Body of pancreas (tissue), 4 donors: Measurements from ENCODE around the gene UGGT2. TPM values are rescaled to one million over a fixed set of nuclear protein-coding genes. Genes with fewer than 3 reads are reported as not detected.
"Not testable (repeated sequence)": the region's sequence is repeated elsewhere in the genome, so short reads cannot be mapped to it uniquely, and the experiment has no call there.

ENCODE experiments used
- ATAC-seq: fragments of 150-250 bp; one replicate; pipeline ENCODE4 v1.9.1; 2016
- DNase-seq, 4 donors: peaks; one replicate each; pipeline ENCODE4 v3.0.0-alpha.2; 2019
- H3K27ac ChIP-seq, 4 donors: fragments of 200-600 bp; sonication (generic); 1 replicate in 3 of 4; 2 replicates in 1 of 4; pipeline versions ENCODE4 v1.5.1 to v1.6.1; 2016 to 2019; ENCODE audit warnings: mild to moderate bottlenecking in 1 of 4, mixed read lengths in 1 of 4, moderate library complexity in 1 of 4
- H3K27me3 ChIP-seq, 2 donors: fragments of 200-600 bp; sonication (generic); one replicate each; pipeline ENCODE4 v1.6.0; 2016; ENCODE audit warnings: mild to moderate bottlenecking in 1 of 2
- H3K36me3 ChIP-seq, 2 donors: fragments of 200-600 bp; sonication (generic); replicated peaks in 1 of 2; 2 replicates each; pipeline ENCODE4 v1.5.1; 2016; ENCODE audit warnings: low read depth in 2 of 2; ENCODE audit not compliant: insufficient read depth in 1 of 2
- H3K4me1 ChIP-seq: fragments of 200-600 bp; sonication (generic); one replicate; pipeline ENCODE4 v1.6.0; 2016
- H3K4me3 ChIP-seq, 2 donors: fragments of 200-600 bp; sonication (generic); 1 replicate in 1 of 2; 2 replicates in 1 of 2; pipeline ENCODE4 v1.5.1; 2016 to 2019
- H3K9me3 ChIP-seq, 3 donors: fragments of 200-600 bp; sonication (generic); 1 replicate in 2 of 3; 2 replicates in 1 of 3; pipeline ENCODE4 v1.5.1; 2016
- POLR2A ChIP-seq, 3 donors: fragments of 450-650 bp; IDR thresholded peaks; one replicate each; pipeline ENCODE4 v1.6.1; 2016; ENCODE audit warnings: antibody characterized with exemption in 3 of 3, mild to moderate bottlenecking in 2 of 3
- WGBS, 2 donors: methylation state at CpG; one replicate each; pipeline ENCODE4 v1.1.5; 2017; 5-methylcytosine and 5-hydroxymethylcytosine counted together
- intact Hi-C: fragments of 100-400 bp; cut with DNase I; formaldehyde crosslinking; loops from one replicate; pipeline ENCODE4 v1.15.1; 2023
- total RNA-seq, 2 donors: library from RNA; depleted of rRNA; stranded (reverse); fragments of >200 nt; gene quantifications; one replicate each; pipeline ENCODE4 v1.1.0, GENCODE V29; 2016
- TF ChIP-seq, protein P1 (sequence below), 7 experiments: fragments of 450-650 bp in 4 of 7; fragments of 200-600 bp in 3 of 7; sonication (generic) in 3 of 7; IDR thresholded peaks; one replicate each; pipeline ENCODE4 v1.5.1; 2016 to 2019; ENCODE audit warnings: antibody characterized with exemption in 7 of 7

UGGT2 gene
- total RNA-seq, 2 donors from 2014 or later, result 49.8 TPM

DNA sequence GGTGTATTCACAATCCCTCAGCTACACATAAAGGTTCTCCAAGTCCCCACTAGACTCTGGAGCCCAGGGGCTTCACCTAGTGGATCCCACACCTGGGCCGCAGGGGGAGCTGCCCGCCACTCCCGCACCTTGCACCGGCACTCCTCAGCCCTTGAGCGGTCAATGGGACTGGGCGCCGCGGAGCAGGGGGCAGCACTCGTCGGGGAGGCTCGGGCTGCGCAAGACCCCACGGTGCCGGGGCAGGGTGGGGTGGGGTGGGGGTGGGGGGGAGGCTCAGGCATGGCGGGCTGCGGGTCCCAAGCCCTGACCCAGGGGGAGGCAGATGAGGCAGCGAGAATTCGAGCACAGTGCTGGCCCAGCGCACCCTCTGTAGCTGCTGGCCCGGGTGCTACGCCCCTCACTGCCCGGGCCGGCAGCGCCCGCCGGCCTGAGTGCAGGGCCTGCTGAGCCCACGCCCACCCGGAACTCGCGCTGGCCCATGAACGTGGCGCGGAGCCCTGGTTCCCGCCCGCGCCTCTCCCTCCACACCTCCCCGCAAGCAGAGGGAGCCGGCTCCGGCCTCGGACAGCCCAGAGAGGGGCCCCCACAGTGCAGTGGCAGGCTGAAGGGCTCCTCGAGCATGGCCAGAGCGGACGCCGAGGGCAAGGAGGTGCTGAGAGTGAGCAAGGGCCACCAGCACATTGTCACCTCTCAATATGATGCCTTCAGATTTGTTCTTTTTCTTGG is 121.7 kb downstream of the UGGT2 start:
- Histone ChIP-seq H3K4me3 (no peak overlapping the region), H3K36me3 (peaks cover 7 to 11% of the 10 kb centered on the region in 2 donors), H3K27ac (no peak overlapping the region), H3K9me3 (no peaks in the 10 kb centered on the region), H3K4me1 (no peaks in the 10 kb centered on the region), H3K27me3 (no peaks in the 10 kb centered on the region)
- 89 to 94% methylated on average over 22 to 27 of the region's 44 CpGs for WGBS, 2 donors
- intact Hi-C loops, result no loop called here
- ATAC-seq (no peak), DNase-seq (no peak)
- TF ChIP-seq, protein P1, sequence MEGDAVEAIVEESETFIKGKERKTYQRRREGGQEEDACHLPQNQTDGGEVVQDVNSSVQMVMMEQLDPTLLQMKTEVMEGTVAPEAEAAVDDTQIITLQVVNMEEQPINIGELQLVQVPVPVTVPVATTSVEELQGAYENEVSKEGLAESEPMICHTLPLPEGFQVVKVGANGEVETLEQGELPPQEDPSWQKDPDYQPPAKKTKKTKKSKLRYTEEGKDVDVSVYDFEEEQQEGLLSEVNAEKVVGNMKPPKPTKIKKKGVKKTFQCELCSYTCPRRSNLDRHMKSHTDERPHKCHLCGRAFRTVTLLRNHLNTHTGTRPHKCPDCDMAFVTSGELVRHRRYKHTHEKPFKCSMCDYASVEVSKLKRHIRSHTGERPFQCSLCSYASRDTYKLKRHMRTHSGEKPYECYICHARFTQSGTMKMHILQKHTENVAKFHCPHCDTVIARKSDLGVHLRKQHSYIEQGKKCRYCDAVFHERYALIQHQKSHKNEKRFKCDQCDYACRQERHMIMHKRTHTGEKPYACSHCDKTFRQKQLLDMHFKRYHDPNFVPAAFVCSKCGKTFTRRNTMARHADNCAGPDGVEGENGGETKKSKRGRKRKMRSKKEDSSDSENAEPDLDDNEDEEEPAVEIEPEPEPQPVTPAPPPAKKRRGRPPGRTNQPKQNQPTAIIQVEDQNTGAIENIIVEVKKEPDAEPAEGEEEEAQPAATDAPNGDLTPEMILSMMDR (IDR thresholded peaks at IDR 0.05), result no peak
- no peak for TF ChIP-seq POLR2A (IDR thresholded peaks at IDR 0.05)

DNA sequence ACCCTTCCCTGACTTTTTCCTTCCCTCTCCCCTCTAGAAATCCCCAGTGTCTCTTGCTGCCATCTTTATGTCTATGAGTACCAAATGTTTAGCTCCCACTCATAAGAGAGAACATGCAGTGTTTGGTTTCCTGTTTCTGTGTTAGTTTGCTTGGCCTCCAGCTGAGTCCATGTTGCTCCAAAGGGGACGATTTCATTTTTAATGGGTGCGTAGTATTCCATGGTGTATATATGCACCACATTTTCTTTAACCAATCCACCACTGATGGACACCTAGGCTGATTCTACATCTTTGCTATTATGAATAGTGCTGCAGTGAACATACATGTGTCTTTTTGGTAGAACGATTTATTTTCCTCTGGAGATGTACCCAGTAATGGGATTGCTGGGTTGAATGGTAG is 123.8 kb downstream of the UGGT2 start:
- intact Hi-C loops, result no loop called here
- Histone ChIP-seq H3K4me3 (no peak overlapping the region), H3K4me1 (no peaks in the 10 kb centered on the region), H3K9me3 (no peaks in the 10 kb centered on the region), H3K36me3 (no peaks in the 10 kb centered on the region), H3K27me3 (no peaks in the 10 kb centered on the region), H3K27ac (no peak overlapping the region)
- WGBS, 2 donors, result 92 to 98% methylated on average over 3 of the region's 3 CpGs
- ATAC-seq (no peak), DNase-seq (no peak)
- TF ChIP-seq POLR2A (IDR thresholded peaks at IDR 0.05), result no peak
- TF ChIP-seq, protein P1 (IDR thresholded peaks at IDR 0.05), result no peak

DNA sequence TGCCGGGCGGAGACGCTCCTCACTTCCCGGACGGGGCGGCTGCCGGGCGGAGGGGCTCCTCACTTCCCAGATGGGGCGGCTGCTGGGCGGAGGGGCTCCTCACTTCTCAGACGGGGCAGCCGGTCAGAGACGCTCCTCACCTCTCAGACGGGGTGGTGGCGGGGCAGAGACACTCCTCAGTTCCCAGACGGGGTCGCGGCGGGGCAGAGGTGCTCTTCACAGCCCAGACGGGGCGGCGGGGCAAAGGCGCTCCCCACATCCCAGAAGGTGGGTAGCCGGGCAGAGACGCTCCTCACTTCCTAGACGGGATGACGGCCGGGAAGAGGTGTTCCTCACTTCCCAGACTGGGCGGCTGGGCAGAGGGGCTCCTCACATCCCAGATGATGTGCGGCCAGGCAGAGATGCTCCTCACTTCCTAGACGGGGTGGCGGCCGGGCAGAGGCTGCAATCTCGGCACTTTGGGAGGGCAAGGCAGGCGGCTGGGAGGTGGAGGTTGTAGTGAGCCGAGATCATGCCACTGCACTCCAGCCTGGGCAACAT is 124.8 kb downstream of the UGGT2 start:
- H3K27ac ChIP-seq, H3K27me3 ChIP-seq, H3K4me1 ChIP-seq, DNase-seq, H3K36me3 ChIP-seq, ATAC-seq, intact Hi-C loops, H3K9me3 ChIP-seq, H3K4me3 ChIP-seq: not testable (repeated sequence)
- WGBS, 2 donors, result 95 to 98% methylated on average over 11 to 27 of the region's 36 CpGs

GRCh38 chr13:95926231-95926630 is 127.0 kb downstream of the UGGT2 start:
- WGBS, 2 donors, result 74 to 75% methylated on average over 3 of the region's 3 CpGs
- no peak for DNase-seq

DNA sequence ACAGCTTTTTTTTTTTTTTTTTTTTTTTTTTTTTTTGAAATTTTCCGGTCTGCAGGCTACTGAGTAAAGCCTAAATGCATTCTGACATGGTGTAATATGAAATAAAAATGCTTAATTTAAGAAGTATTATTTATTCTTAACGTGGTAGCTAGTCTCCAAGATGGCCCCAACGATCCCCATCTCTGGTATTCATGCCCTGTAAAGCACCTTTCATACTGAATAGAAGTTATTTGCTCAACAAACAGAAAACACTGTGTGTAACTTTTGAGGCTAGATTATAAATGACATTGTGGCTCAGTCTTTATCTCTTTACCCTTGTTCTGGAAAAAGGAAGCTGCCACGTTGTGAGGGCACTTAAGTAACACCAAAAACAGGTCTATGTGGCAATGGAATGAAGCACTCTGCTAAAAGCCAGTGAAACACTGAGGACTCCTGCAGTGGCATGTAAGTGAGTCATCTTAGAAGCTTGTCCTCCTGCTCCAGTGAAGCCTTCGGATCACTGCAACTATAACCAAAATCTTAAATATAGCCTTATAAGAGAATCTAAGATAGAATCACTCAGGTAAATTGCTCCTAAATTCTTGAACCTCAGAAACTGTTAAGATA is 128.7 kb downstream of the UGGT2 start:
- Histone ChIP-seq H3K4me3 (no peak overlapping the region), H3K27ac (no peak overlapping the region), H3K36me3 (no peaks in the 10 kb centered on the region), H3K9me3 (no peaks in the 10 kb centered on the region), H3K4me1 (no peaks in the 10 kb centered on the region), H3K27me3 (no peaks in the 10 kb centered on the region)
- 58% methylated on average over 5 of the region's 5 CpGs for WGBS, 2 donors
- intact Hi-C loops, result no loop called here
- ATAC-seq (no peak), DNase-seq (no peak)
- TF ChIP-seq POLR2A (IDR thresholded peaks at IDR 0.05), result no peak
- TF ChIP-seq, protein P1 (IDR thresholded peaks at IDR 0.05), result no peak

More at GRCh38 chr13:95926231-95926630, 127.0 kb downstream of the UGGT2 start:
- Histone ChIP-seq H3K27me3 (no peaks in the 10 kb centered on the region), H3K27ac (no peak overlapping the region), H3K4me3 (no peak overlapping the region), H3K4me1 (no peaks in the 10 kb centered on the region), H3K9me3 (no peaks in the 10 kb centered on the region), H3K36me3 (no peaks in the 10 kb centered on the region)
- no peak for ATAC-seq
- TF ChIP-seq, protein P1 (IDR thresholded peaks at IDR 0.05), result no peak
- TF ChIP-seq POLR2A (IDR thresholded peaks at IDR 0.05), result no peak
- intact Hi-C loops, result no loop called here
